CD14-positive monocyte (primary cell): Measurements from ENCODE around the gene IPO9. TPM values are rescaled to one million over a fixed set of nuclear protein-coding genes. Genes with fewer than 3 reads are reported as not detected.
A peak's percentile ranks its signal among the peaks of the same experiment; 100 is the strongest.

Source experiments
- DNase-seq, 3 donors: peaks; one replicate each; pipeline ENCODE4 v3.0.0-alpha.2; 2011 to 2022
- H2AFZ ChIP-seq: 2 replicates; pipeline ENCODE4 v1.6.0; 2012; ENCODE audit warnings: mild to moderate bottlenecking, low read depth, low read length, inconsistent platforms; ENCODE audit not compliant: insufficient read depth, poor library complexity, severe bottlenecking
- H3K27ac ChIP-seq, 2 donors: 1 replicate in 1 of 2; 2 replicates in 1 of 2; pipeline ENCODE4 v1.5.1; 2012 to 2013; ENCODE audit warnings: low read length in 2 of 2, control low read depth in 1 of 2, inconsistent platforms in 1 of 2, low read depth in 1 of 2, mild to moderate bottlenecking in 1 of 2
- H3K27me3 ChIP-seq, 2 donors: one replicate each; pipeline versions ENCODE4 v1.6.0 to v1.6.1; 2011 to 2013; ENCODE audit warnings: low read length in 2 of 2; ENCODE audit not compliant: control insufficient read depth in 2 of 2, insufficient read depth in 2 of 2
- H3K36me3 ChIP-seq, 2 donors: replicated peaks in 1 of 2; 1 replicate in 1 of 2; 2 replicates in 1 of 2; pipeline versions ENCODE4 v1.5.1 to v1.6.1; 2012 to 2013; ENCODE audit warnings: low read length in 2 of 2, control low read depth in 1 of 2, inconsistent platforms in 1 of 2, mild to moderate bottlenecking in 1 of 2; ENCODE audit not compliant: insufficient read depth in 2 of 2, control insufficient read depth in 1 of 2
- H3K4me1 ChIP-seq, 2 donors: 1 replicate in 1 of 2; 2 replicates in 1 of 2; pipeline versions ENCODE4 v1.5.1 to v1.6.1; 2012 to 2013; ENCODE audit warnings: low read length in 2 of 2, control low read depth in 1 of 2, inconsistent platforms in 1 of 2, mild to moderate bottlenecking in 1 of 2, moderate library complexity in 1 of 2; ENCODE audit not compliant: insufficient read depth in 2 of 2, control insufficient read depth in 1 of 2
- H3K4me2 ChIP-seq: replicated peaks from 2 replicates; pipeline ENCODE3; 2012; ENCODE audit warnings: low read length, moderate library complexity, mild to moderate bottlenecking; ENCODE audit not compliant: poor library complexity, severe bottlenecking; ENCODE audit errors: extremely low read depth
- H3K4me3 ChIP-seq, 3 experiments: fragments of 200-600 bp in 1 of 3; sonication (generic) in 1 of 3; replicated peaks in 1 of 3; 1 replicate in 2 of 3; 2 replicates in 1 of 3; pipeline ENCODE4 v1.5.1; 2011 to 2013; ENCODE audit warnings: low read length in 3 of 3, mild to moderate bottlenecking in 3 of 3, control low read depth in 2 of 3, low read depth in 2 of 3, inconsistent platforms in 1 of 3, moderate library complexity in 1 of 3
- H3K79me2 ChIP-seq: 2 replicates; pipeline ENCODE4 v1.6.0; 2012; ENCODE audit warnings: mild to moderate bottlenecking, control low read depth, inconsistent platforms, low read length, moderate library complexity; ENCODE audit not compliant: insufficient read depth
- H3K9ac ChIP-seq: 2 replicates; pipeline ENCODE4 v1.6.0; 2017; ENCODE audit warnings: low read length, mild to moderate bottlenecking; ENCODE audit not compliant: insufficient read depth, poor library complexity, severe bottlenecking
- H3K9me3 ChIP-seq, 2 donors: replicated peaks in 1 of 2; 1 replicate in 1 of 2; 2 replicates in 1 of 2; pipeline versions ENCODE4 v1.5.1 to v1.6.1; 2012 to 2013; ENCODE audit warnings: low read length in 2 of 2, control low read depth in 1 of 2; ENCODE audit not compliant: control insufficient read depth in 1 of 2, insufficient read depth in 1 of 2
- H4K20me1 ChIP-seq: 2 replicates; pipeline ENCODE4 v1.6.0; 2012; ENCODE audit warnings: mild to moderate bottlenecking, low read length, control low read depth, moderate library complexity; ENCODE audit not compliant: insufficient read depth
- H3K27ac Mint-ChIP-seq, 7 donors: one replicate each; pipeline ENCODE4 v1.8.0; 2020; ENCODE audit warnings: mild to moderate bottlenecking in 7 of 7, mixed read lengths in 7 of 7, moderate library complexity in 6 of 7, inconsistent platforms in 2 of 7
- H3K27me3 Mint-ChIP-seq, 3 donors: one replicate each; pipeline ENCODE4 v1.8.0; 2021 to 2022; ENCODE audit warnings: low read depth in 3 of 3, mild to moderate bottlenecking in 3 of 3, mixed read lengths in 3 of 3, moderate library complexity in 3 of 3, inconsistent platforms in 1 of 3
- H3K36me3 Mint-ChIP-seq, 2 donors: one replicate each; pipeline ENCODE4 v1.8.0; 2020; ENCODE audit warnings: mixed read lengths in 2 of 2, inconsistent platforms in 1 of 2, mild to moderate bottlenecking in 1 of 2
- H3K4me1 Mint-ChIP-seq: one replicate; pipeline ENCODE4 v1.8.0; 2020; ENCODE audit warnings: mild to moderate bottlenecking, mixed read lengths
- H3K4me3 Mint-ChIP-seq, 2 donors: one replicate each; pipeline ENCODE4 v1.8.0; 2020; ENCODE audit warnings: mild to moderate bottlenecking in 2 of 2, mixed read lengths in 2 of 2, moderate library complexity in 1 of 2
- H3K9me3 Mint-ChIP-seq, 7 donors: one replicate each; pipeline ENCODE4 v1.8.0; 2020 to 2022; ENCODE audit warnings: mixed read lengths in 7 of 7, mild to moderate bottlenecking in 6 of 7, moderate library complexity in 6 of 7, inconsistent platforms in 2 of 7
- whole genome bisulfite sequencing: methylation state at CpG from one replicate; pipeline ENCODE4 v1.1.5; 2013; ENCODE audit warnings: missing lambda C conversion rate; ENCODE audit not compliant: insufficient coverage; 5-methylcytosine and 5-hydroxymethylcytosine counted together
- intact Hi-C, 2 donors: fragments of 100-400 bp; cut with micrococcal nuclease; formaldehyde crosslinking; loops; one replicate each; pipeline versions ENCODE4 v1.15.0 to v1.15.1; 2023
- polyA plus RNA-seq, 3 donors: library from polyadenylated mRNA; depleted of rRNA in 1 of 3; unstranded in 2 of 3; stranded (reverse) in 1 of 3; fragments of 300-500 nt in 2 of 3; fragments of >200 nt in 1 of 3; fragmentation: Illumina TruSeq in 2 of 3; gene quantifications; 1 replicate in 2 of 3; 2 replicates in 1 of 3; pipeline ENCODE4 v1.2.3, GENCODE V29; 2012 to 2021
- TF ChIP-seq, protein P1 (sequence below): fragments of 200-600 bp; IDR thresholded peaks from one replicate; pipeline ENCODE4 v1.8.0; 2022; ENCODE audit warnings: antibody characterized with exemption, mild to moderate bottlenecking

IPO9 gene
- polyA plus RNA-seq, 3 donors = 11.3 to 12.6 (median 12.0) TPM

GRCh38 chr1:201840055-201840454 is 11.1 kb downstream of the IPO9 start:
- Mint-ChIP-seq H3K4me3 (no peak overlapping the region), H3K27ac (no peak overlapping the region), H3K27me3 (no peaks in the 10 kb centered on the region), H3K36me3 (peaks cover 10 to 14% of the 10 kb centered on the region in 2 donors), H3K9me3 (peaks cover 3 to 6% (median 4%) of the 10 kb centered on the region in 7 donors), H3K4me1 (peaks cover 33% of the 10 kb centered on the region)
- TF ChIP-seq, protein P1, sequence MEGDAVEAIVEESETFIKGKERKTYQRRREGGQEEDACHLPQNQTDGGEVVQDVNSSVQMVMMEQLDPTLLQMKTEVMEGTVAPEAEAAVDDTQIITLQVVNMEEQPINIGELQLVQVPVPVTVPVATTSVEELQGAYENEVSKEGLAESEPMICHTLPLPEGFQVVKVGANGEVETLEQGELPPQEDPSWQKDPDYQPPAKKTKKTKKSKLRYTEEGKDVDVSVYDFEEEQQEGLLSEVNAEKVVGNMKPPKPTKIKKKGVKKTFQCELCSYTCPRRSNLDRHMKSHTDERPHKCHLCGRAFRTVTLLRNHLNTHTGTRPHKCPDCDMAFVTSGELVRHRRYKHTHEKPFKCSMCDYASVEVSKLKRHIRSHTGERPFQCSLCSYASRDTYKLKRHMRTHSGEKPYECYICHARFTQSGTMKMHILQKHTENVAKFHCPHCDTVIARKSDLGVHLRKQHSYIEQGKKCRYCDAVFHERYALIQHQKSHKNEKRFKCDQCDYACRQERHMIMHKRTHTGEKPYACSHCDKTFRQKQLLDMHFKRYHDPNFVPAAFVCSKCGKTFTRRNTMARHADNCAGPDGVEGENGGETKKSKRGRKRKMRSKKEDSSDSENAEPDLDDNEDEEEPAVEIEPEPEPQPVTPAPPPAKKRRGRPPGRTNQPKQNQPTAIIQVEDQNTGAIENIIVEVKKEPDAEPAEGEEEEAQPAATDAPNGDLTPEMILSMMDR = no peak
- Histone ChIP-seq H3K27ac (peak overlapping the region in 1 of 2 donors; percentile 22), H3K4me2 (no peak overlapping the region), H3K36me3 (peaks cover 9 to 19% of the 10 kb centered on the region in 2 donors), H3K4me3 (no peak overlapping the region), H2AFZ (no peak overlapping the region), H3K9me3 (no peaks in the 10 kb centered on the region), H3K9ac (no peak overlapping the region), H4K20me1 (peaks cover 80% of the 10 kb centered on the region), H3K79me2 (peaks cover 100% of the 10 kb centered on the region), H3K27me3 (no peaks in the 10 kb centered on the region), H3K4me1 (peaks cover 10 to 24% of the 10 kb centered on the region in 2 donors)
- intact Hi-C loops = no loop called here
- WGBS = 100% methylated on average over 3 of the region's 4 CpGs
- DNase-seq = no peak

- no peaks in the 10 kb centered on the region for H3K9me3 ChIP-seq
- H3K4me3 ChIP-seq = no peak overlapping the region
- H4K20me1 ChIP-seq = peaks cover 77% of the 10 kb centered on the region
- TF ChIP-seq, protein P1 = no peak
- peaks cover 6 to 15% of the 10 kb centered on the region in 2 donors for H3K36me3 ChIP-seq
- peaks cover 10 to 24% of the 10 kb centered on the region in 2 donors for H3K4me1 ChIP-seq
- H3K4me2 ChIP-seq = no peak overlapping the region
- peaks cover 100% of the 10 kb centered on the region for H3K79me2 ChIP-seq
- H3K27me3 Mint-ChIP-seq = no peaks in the 10 kb centered on the region
- no CpG with 5 or more reads among the region's 1 CpG for WGBS
- DNase-seq = no peak
- H2AFZ ChIP-seq = no peak overlapping the region
- intact Hi-C loops = no loop called here
- H3K4me1 Mint-ChIP-seq = peaks cover 33% of the 10 kb centered on the region
- H3K36me3 Mint-ChIP-seq = peaks cover 10 to 13% of the 10 kb centered on the region in 2 donors
- H3K9me3 Mint-ChIP-seq = peaks cover 3 to 6% (median 4%) of the 10 kb centered on the region in 7 donors
- no peak overlapping the region for H3K4me3 Mint-ChIP-seq
- no peak overlapping the region for H3K27ac Mint-ChIP-seq
- peak overlapping the region in 1 of 2 donors; percentile 22 for H3K27ac ChIP-seq
- no peaks in the 10 kb centered on the region for H3K27me3 ChIP-seq
- H3K9ac ChIP-seq = no peak overlapping the region
Observed at GRCh38 chr1:201840490-201840889, 11.5 kb downstream of the IPO9 start.
